GM21717 (cell line): ENCODE measurements around the gene RUNX2.

Experiments
- ATAC-seq: cut with Tn5 transposase; IDR thresholded peaks from one replicate; pipeline ENCODE4 v1.9.1; 2021; ENCODE audit warnings: mild to moderate bottlenecking, moderate library complexity; ENCODE audit not compliant: unreplicated experiment

RUNX2 gene

DNA sequence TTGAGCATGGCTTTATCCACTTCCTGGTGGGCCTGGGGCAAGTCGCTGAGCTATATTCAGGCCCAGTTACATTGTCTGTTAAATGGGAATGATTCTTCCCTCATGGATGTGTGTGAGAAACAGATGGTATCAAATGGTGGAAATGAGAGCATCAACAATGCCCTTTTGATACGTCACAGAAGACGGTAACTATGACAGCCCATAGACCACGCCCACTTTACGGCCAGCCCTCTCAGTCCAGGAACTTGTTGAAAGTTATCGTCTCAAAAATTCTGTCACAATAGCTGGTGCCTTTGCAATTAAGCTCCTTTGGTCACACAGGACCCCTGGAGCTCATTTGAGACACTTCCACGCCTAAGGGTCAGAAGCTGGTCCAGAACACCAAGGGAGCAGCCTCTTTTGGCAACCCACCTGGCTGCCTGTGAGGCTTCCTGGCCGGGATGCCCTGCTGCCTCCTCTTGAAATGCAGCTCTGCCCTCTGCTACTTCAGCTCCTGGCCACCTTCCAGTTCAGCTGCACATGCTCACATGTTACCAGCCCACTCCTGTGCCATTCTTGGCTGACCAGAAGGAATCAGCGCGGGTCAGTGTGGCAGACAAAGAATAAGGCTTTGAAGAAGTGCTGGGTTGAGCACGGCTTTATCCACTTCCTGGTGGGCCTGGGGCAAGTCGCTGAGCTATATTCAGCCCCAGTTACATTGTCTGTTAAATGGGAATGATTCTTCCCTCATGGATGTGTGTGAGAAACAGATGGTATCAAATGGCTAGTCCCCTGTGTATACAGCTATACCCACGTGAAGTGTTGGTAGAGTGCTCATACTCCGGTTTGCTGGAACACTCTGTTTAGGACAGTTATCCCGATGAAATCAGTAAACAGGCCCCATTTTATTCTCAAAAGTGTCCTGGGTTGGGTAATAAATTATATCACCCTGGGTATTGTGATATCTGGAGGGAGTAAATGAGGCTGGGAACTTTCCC is 248.8 kb downstream of the RUNX2 start:
- ATAC-seq, result no peak

DNA sequence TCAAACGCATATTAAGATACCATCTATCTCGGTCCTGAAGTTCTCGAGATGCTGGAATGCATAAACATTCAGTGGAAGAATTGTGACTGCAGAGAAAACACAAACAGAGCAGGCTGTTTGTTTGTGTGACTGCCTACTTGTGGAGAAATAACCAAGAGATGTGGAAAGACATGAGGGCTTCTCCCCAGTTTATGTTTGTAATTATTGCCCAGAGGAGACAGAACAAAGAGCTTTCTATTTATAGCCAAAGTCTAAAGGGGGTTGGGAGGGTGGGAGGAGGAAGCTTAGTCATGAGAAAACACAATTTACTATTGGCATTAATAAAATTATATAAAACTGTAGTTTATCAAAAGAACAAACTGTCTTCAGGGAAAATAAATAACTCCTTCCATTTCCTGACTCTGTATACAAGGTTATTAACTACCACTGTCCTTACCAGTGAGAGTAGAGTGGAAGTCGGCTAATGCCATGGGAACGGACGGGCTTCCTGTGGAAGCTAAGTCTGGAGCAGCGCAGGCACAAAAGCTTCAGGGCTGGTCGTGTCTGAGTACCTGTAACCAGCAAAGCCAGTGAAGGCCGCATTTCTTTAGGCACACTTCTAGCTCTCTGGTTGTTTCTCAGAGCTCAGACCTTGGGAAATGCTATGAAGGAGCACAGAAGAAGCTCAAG is 249.8 kb downstream of the RUNX2 start:
- ATAC-seq, result no peak

DNA sequence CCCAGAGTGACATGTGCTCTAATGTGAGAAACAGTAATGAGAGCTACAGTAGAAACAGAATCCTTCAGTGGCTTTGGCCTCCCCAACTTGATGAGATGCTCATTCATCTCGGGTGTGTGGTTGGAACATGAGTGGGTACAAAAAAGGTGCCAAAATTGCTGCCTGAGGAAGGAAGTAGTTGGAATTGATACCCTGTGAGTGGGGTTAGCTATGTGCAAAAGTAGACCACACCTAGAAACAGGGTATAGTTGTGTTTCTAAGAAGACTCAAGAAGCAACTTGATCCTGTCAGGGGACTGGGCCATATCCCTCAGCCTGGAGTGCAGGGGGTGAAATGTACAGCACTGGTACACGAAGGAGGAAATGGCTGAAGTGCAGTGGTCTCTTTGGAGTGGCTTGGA is 256.0 kb downstream of the RUNX2 start:
- no peak for ATAC-seq

DNA sequence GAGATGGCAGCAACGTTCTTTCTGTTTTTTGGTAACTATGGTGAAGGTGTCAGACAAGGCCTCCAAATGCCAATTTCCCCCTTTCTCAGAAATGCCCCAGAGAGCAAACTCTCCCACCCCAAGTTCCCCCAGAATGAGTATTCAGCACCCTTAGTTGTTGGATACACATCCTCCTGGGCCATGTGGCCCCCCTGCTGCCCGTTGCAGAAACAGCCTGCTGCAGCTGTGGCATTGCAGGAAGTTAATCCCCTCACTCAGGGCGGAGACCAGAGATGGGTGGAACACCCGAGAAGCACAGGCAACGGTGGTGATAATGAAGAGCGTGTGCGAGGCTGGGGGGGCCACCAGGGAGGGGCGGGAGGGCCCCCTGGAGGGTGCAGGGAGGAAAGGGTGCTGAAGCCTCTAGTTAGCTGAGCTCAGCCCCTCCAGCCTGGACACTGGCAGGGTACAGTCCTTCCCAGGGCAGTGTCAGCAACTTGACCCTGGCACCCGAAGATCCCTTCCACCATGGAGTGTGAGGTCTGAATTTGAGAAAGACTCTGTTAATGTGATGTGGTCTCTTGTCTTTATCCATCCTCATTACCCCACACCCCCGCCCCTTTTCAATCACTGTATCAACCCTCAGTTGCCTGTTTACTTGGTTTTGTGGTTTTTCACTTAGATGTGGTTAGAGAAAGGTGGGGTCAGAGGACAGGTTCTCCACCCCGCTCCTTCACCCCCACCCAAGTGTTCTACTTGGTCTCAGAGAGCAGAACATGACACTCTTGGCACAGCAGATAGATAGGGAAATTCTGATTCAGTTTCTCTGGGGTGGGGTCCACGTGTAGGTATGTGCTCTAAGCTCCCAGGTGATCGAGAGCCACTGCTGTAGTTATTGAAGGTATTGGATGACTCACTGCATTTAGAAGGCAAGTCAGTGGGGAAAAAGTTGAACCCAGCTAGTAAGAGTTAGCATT is 258.4 kb downstream of the RUNX2 start:
- ATAC-seq, result no peak

DNA sequence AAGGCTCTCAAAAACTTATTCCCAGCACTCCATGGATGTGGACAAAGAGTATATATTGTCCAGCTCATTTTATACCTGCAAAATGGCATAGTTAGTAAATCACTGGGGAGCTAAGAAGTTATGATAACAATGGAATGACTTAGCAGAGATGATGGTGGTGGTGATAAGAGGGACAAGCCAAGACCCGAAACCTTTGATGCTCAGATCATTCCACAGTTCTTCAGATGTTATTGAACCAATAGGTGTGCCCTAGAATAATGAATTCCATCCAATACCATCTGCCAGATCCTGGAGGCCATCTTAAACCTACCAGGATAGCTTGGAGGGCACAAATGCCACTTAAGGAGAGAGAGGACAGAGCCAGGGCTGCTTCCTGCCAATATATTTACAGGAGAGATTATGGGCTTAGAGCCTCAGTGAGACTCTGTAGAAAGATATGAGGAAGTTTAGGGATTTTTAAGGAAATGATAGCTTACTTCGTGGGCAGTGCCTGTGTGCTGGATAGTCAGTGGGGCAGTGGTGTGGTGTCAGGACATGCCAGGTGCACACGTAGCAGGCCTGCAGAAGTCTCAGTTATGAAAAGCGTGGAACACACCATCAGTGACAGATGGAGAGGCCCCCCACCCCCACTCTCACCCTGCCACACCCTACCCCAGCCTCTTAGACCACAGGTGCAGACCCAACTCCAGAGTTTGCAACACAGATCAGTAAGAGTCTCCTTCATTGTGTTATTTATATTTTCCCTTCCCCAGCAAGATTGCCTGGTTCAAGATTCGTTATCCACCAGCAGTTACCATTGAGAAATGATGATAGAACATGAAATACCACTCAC is 259.3 kb downstream of the RUNX2 start:
- ATAC-seq, result no peak

DNA sequence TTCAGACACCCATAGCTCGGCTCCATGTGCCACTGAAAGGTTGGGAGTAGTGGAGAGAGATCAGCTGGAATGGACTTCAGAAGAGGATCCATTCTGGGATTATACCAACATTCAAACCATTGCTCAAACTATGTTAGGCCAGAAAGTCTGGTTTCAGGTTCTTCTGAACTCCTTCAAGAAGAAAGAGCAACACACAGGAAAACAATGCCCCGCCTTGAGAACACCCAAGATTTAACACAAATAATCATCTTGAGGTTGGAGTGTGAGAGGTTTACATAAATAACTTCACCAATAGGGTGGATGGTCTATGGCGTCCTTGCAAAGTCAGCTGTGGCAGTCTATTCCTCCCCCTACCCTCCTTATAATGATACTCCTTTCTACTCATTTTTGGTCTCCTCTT is 261.2 kb downstream of the RUNX2 start:
- ATAC-seq, result no peak

DNA sequence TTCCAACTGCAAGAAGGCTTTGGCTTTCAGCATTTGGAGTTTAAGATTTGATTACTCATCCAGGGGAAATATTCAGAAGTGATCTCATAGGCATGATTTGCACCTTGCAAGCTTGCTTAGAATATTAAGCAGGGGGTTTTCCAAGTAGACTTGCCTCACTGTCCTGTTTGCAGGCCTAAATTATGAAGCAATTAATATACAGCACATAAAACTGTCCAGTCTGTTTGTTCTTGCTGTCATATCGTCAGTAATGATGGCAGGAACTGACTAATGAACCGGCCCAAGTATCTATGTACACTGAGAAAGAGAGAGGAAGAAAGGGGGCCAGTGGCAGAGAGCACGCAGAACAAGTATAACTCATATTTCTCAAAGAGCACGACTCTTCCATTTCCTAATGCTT is 262.1 kb downstream of the RUNX2 start:
- no peak for ATAC-seq

DNA sequence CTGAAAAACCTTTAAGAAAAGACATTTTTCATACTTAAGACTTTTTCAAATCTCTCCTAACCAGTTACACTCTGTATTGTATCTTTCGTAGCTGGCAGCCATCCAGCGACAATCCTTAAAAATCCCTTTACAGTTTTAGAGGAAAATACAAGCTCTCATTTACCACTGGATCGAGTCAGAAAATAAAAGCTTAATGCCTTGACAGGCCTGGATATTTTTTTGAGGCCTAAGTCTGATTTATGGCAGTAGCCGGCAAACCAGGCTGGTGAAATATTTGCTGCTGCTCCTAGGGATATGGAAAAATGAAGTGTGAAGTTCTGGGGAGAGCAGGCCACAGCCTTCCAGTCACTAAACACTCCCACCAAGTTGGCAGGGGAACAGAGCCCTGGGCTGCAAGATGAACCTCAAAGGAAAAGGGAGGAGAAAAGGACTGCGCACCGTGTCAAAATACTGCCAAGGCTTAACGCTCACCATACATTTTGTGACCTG is 262.6 kb downstream of the RUNX2 start:
- ATAC-seq, result no peak

DNA sequence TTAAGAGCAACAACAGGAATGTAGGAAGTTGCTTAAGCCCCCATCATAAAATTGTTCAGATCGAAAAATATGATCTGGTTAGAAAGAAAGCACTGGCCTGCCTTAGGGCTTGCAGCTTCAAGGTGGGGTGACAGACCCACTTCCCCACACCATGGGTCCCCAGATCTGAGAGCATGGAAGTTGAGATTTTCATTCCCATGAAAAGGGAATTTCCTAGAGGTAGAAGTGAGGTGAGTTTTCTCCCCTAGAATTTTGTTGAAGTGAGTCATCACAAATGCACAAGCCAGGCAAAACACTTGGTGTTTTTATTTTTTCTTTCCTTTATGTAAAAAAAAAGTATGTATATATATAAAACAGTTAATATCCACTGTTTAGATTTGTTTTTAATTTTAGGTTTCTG is 263.2 kb downstream of the RUNX2 start:
- ATAC-seq, result no peak

DNA sequence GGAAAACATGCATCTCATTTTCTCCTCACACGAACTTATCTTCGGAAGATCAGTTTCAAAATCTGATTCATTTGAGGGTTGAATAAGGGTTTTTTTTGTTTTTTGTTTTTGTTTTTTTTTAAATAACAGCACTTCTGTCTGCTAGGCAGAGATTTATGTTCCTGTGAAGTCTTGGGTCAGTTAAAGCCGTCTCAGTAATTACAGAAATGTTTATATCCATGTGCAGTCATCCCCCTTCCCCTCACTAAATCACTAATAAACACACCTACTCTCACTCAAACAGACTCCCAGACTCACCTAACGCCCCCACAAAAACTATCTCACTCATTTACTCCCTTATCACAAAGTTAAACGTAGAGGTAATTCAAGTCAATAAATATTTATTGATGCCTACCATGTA is 263.8 kb downstream of the RUNX2 start:
- no peak for ATAC-seq

DNA sequence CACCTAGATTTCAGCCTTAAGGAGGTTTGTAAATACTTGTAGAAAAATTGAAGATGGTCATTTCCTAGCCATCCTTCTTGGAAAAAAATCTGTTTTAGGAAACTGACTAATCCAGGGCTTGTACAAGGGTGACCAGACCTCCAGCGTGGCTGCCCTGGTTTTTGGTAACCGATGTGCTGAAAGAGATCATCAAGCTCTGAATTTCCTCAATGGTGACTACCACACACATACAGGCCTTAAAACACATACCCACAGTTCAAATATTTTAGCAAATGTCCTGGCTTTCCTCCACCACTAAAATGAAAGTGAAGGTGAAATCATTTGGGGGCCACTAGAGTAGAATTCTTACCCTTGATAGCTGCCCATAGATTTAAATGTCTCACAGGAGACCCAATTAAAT is 264.9 kb downstream of the RUNX2 start:
- ATAC-seq, result no peak

DNA sequence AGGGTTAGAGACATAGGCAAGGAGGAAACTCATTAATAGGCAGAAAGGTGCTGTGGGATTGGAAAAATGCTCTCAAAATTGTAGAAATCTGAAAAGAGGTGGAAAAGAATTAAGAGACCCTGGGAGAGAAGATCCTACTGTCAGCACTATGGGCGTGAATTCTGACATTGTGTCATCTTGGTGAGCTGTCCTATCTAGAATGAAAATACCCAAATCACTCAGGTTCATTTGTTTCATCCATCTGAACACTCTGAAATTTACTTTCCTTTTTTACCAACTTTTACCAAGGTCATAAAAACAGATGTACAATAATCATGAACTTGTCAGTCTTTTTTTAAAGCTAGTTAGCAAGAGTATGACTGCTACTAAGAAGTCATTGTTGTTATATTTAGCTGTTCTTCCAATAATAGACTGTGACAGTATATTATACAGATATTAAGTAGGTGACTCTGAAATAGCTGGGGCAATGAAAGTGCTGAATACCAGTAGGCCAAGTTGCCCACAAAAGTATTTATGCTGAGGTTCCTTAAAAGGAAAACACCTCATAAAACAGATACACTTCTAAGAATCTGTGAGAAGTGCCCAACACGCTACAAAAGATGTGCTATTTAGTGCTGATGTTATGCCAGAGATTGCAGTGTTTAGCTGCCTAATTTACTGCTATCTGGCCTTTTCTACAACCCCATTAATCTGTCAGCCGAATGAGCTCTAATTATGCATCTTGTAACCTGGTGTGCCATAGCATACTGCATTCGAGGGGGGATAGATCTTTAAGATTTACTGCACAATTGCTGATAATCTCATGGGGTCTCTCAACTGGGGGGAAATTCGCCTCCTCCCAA is 267.1 kb downstream of the RUNX2 start:
- ATAC-seq, result no peak

DNA sequence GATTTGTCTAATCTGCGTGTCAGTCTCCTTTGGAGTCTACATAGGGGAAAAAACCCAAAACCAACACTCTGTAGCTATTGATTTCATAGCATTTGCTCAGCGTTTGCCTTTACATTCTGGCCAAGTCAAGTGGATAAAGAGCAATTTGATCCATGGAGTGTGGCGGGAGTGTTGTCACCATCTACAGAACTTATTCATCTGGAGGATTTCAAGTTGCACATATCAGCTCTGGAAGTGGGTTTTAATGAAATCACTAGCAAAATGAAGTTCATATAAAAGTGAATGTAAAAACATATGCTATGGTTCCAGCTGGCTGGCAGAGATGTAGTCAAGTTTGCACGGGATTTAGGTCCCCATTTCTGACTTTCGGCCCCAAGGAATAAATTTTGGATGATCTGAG is 269.3 kb downstream of the RUNX2 start:
- no peak for ATAC-seq

DNA sequence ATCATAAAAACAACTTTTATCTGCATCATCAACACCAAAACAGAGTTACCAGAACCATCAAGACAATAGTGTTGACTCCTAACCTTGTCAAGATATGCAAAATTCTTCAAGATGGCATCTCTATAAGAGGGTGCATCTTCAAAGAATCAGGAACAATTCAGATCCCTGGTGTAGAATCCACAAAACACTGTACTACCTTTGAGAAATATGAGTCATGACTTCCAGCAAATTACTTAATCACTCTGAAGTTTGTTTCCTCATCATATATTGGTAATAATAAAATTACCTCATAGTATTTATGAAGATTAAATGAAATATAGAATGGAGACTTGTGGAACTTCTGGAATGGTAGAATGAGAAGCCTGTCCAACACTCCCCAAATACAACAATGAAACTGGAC is 270.9 kb downstream of the RUNX2 start:
- ATAC-seq, result no peak

DNA sequence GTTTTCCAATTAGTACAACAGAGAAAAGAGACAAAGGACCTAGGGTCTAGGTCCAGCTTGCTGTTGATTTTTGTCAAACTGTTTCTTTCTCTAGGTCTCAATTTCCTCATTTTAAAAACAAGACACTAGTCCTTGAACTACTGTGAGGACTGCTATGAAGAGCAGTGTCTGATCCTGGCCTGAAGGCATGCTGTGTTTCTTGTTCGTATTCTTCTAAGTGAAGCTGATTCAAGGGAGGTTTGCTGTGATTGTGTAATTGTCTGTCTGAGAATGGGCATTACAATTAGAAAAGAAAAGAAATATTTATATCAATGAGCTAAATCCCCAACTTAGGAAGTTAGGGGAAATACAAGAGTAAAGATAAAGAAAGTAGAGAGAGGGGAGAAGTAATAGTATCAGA is 277.8 kb downstream of the RUNX2 start:
- ATAC-seq, result no peak

DNA sequence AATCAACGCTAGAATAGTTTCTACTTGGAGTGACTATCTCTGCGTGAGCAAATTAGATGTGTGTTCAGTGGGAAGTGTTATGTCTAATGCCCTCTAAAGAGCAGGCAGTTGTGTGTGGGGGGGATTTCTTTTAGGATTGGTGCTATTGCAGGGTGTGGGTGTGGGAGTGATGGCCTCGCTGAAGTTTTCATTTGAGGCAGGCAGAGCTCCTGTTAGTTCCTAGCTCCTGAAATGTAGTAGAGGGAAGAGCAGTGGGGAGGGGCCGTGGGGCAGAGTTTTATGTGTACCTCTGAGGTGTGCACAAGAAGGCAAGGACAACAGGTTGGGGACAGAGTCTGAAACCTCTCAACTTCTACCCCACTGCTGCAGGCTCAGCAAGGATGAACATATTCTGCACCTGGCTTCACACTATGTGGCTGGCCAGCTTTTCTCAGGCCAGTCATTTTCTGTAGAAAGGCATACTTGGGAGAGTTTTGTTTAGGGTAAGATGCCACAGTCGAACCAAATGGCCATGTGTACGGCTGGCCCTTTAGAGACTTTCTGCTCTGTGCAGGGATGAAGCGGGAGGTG is 278.8 kb downstream of the RUNX2 start:
- ATAC-seq, result no peak

DNA sequence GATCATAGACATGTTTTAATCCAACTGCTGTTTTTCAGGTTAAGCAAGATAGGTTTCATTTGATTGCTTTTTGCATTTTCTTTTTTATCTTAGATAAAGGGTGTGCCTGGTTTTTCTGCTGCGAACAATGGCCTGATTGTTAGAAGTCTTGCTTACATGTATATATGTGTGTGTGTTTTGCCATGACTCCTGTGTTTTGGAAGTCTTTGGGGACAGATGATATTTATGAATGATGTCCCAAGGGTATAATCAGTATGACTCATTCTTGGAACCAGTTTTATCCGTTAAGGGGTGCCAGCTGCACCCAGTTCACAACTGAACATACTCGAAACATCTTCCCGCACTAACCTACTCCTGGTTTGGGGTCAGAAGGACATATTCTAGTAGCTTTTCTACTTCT is 279.7 kb downstream of the RUNX2 start:
- no peak for ATAC-seq

DNA sequence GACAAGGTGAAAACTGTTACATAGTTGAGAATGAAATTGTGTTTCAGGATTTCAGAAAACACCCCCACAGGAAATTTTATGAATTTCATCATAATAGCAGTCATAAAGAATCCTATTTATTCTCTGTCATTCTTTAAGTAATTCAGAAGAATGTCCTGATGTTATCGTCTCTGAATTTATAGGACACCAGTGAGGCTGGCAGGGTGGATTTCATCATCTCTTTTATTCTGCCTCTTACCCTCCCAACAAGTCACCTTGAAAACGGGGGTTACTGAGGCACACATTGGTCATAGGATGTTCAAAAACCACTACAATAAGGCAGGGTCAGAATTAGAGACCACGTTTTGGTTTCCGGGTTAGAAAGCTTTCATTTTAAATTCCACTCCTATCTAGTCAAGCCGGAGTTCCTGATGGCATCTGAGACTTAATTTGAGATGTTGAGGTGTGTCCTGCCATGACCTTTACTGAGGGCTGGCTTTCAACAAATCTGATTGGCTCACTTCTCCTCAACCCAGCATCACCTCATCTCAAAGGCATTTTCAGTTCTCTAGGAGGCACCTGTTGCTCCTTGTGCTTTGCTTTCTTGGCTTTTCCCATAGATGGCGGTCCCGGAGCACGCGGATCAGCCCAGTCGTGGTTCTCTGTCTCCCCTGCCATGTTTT is 280.3 kb downstream of the RUNX2 start:
- ATAC-seq, result no peak
